ENCODE measurements around the gene RAB40B.

The RAB40B gene, protein sequence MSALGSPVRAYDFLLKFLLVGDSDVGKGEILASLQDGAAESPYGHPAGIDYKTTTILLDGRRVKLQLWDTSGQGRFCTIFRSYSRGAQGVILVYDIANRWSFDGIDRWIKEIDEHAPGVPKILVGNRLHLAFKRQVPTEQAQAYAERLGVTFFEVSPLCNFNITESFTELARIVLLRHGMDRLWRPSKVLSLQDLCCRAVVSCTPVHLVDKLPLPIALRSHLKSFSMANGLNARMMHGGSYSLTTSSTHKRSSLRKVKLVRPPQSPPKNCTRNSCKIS

DNA sequence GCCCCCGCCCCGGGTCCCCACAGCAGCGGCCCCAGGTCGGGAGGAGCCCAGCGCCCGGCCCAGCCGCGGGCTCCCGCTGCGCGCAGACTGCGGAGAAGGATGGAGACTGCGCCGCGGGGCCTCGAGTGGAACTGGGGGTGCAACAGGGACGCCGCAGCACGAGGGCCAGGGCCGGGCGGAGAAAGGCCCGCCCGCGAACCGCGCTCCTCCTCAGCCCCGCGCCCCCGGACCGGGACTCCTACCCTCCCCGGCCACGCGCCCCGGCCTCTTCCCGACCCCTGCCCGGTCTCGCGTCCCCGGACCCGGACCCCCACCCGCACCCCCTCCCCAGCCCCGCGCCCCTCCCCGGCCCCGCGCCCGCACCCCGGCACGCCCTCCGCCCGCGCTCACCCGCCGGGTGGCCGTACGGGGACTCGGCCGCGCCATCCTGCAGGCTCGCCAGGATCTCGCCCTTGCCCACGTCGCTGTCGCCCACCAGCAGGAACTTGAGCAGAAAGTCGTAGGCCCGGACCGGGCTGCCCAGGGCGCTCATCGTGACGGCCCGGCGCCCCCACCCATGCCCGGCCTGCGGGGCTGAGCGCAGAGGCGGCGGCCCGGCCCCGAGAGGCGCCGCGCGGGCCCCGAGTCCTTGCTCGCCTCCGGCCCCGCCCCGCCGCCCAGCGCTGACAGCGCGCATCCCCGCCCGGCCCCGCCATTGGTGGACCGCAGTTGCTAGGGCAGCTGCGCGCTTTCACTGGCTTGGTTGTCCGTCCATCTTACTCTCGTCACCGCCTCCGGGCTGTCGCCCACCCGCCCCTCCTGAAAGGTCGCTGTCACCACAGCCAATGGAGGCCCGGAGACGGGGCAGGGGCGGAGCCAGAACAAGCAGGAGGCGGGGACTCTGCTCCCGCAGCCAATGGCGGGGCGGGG is at the start of gene RAB40B:
TSS of gene RAB40B (minus strand) at position 634 of the 909 bp plus-strand sequence. CDS start at position 532, 102 bp downstream.
- H3K27ac ChIP-seq, result peak within 1 kb of the TSS; percentile 81
- TF ChIP-seq CTCF (conservative IDR thresholded peaks at IDR 0.05), result no peak

DNA sequence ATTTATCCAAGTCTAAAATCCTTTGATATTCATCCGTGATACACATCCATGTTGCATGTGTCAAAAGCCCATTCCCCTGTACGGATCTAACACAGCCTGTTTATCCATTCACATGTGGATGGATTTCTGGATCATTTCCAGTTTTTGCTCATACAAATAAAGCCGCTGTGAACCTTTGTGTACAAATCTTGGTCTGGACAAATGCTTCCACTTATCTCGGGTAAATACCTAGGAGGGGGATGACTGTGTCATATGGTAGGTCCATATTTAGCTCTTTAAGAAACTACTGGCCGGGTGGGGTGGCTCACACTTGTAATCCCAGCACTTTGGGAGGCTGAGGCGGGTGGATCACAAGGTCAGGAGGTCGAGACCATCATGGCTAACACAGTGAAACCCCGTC is 47.0 kb upstream of the RAB40B start:
- H3K27ac ChIP-seq, result peak overlapping the region; percentile 51
- no peak for TF ChIP-seq CTCF (conservative IDR thresholded peaks at IDR 0.05)

DNA sequence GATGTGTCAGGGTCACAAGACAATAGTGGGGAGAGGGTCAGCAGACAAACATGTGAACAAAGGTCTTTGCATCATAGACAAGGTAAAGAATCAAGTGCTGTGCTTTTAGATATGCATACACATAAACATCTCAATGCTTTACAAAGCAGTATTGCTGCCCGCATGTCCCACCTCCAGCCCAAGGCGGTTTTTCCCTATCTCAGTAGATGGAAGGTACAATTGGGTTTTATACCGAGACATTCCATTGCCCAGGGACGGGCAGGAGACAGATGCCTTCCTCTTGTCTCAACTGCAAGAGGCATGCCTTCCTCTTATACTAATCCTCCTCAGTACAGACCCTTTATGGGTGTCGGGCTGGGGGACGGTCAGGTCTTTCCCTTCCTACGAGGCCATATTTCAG is 46.2 kb upstream of the RAB40B start:
- peak overlapping the region; percentile 51; the same call in 1 of the 2 replicates for H3K27ac ChIP-seq

- H3K27ac ChIP-seq, result no peak overlapping the region
- TF ChIP-seq CTCF (conservative IDR thresholded peaks at IDR 0.05), result no peak
Measured at GRCh38 chr17:82743344-82744219, 45.1 kb upstream of the RAB40B start.

- TF ChIP-seq CTCF (conservative IDR thresholded peaks at IDR 0.05), result no peak
- no peak overlapping the region for H3K27ac ChIP-seq
Measured at GRCh38 chr17:82740906-82741759, 42.6 kb upstream of the RAB40B start.

GRCh38 chr17:82737967-82738877 is 39.7 kb upstream of the RAB40B start:
- H3K27ac ChIP-seq, result no peak overlapping the region; the same call in 1 of the 2 replicates
- no peak for TF ChIP-seq CTCF (conservative IDR thresholded peaks at IDR 0.05)
